ENCODE measurements around the gene CASD1. TPM values are rescaled to one million over a fixed set of nuclear protein-coding genes. Genes with fewer than 3 reads are reported as not detected.

CASD1 gene
- total and polyA plus RNA-seq, 2 experiments from 2014 or later: 15.5 to 38.1 TPM

DNA sequence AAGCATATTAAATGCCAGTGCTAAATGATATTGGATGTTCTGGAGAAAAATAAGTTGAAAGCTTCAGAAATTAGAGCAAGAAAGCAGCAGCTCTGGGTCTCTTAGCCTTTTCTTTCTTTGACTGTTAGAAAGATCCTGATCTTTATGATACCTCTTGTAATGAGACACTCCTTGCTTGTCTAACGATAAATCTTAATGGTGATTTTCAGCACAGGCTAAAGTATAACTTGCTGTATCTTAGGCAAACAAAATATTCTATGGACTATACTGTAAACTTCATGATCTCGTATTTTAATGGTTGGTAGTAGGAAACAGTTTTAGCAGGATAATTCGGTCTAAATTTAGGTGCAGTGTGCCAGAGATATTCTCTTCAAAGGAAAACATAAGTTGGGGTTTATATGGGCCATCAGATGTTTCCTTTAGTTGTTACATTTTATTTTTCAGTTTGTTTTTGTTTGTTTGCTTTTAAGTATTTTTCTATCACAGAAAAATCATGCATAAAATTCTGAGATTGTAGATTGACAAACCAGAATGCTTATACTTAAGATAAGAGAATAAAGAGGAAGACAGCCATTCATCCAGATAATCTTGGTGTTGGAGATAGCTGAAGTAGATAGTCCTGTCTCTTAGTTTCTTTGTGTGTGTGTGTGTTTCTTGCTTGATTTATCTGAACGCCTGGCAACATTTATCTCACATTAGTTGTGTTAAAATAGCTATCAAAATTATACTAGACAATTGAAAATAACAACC lies 4.7 kb downstream of the CASD1 start (continued):
- TF ChIP-seq EZH2phosphoT487 (IDR thresholded peaks at IDR 0.05; ENCODE audit: unreplicated experiment): no peak
- no peak for TF ChIP-seq POLR2AphosphoS5 (IDR thresholded peaks at IDR 0.05; ENCODE audit: low read depth)

DNA sequence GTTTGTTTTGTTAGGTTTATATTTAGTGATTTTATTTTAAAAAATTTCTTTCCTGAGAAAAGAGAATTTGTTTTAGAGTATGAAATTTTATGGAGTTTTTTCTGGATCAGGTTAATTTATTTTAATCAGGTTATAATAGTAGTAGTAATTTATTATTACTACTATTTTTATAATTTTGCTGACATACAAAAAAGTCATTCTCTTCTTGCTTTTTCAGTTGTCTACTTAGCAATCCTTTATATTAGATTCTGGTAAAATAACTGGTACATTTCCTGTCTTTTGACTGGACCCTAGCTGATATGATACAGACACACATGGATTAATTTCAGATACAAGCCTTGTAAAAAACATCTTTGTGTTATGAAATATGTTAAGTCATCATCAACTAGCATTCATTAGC lies 5.3 kb downstream of the CASD1 start:
- Histone ChIP-seq H2AFZ (no peak overlapping the region), H3K4me2 (0 out of 2 replicates have a peak overlapping the region, but pooled peaks have one; percentile 30), H4K20me1 (replicated peaks; ENCODE audit: insufficient read depth) (0 out of 2 replicates have a peak, but pooled peaks cover 3% of the 10 kb centered on the region), H3K4me1 (ENCODE audit: insufficient read depth) (peaks cover 36% of the 10 kb centered on the region), H3K36me3 (ENCODE audit: insufficient read depth) (no peaks in the 10 kb centered on the region), H3K27me3 (ENCODE audit: insufficient read depth) (no peaks in the 10 kb centered on the region), H3K9me2 (ENCODE audit: insufficient read depth) (no peaks in the 10 kb centered on the region), H3K79me2 (replicated peaks; ENCODE audit: insufficient read depth) (peaks cover 85% of the 10 kb centered on the region), H3K27ac (ENCODE audit: low read depth) (no peak overlapping the region), H3F3A (replicated peaks; ENCODE audit: low read depth) (no peaks in the 10 kb centered on the region), H3K4me3 (no peak overlapping the region)
- TF ChIP-seq, protein P1, sequence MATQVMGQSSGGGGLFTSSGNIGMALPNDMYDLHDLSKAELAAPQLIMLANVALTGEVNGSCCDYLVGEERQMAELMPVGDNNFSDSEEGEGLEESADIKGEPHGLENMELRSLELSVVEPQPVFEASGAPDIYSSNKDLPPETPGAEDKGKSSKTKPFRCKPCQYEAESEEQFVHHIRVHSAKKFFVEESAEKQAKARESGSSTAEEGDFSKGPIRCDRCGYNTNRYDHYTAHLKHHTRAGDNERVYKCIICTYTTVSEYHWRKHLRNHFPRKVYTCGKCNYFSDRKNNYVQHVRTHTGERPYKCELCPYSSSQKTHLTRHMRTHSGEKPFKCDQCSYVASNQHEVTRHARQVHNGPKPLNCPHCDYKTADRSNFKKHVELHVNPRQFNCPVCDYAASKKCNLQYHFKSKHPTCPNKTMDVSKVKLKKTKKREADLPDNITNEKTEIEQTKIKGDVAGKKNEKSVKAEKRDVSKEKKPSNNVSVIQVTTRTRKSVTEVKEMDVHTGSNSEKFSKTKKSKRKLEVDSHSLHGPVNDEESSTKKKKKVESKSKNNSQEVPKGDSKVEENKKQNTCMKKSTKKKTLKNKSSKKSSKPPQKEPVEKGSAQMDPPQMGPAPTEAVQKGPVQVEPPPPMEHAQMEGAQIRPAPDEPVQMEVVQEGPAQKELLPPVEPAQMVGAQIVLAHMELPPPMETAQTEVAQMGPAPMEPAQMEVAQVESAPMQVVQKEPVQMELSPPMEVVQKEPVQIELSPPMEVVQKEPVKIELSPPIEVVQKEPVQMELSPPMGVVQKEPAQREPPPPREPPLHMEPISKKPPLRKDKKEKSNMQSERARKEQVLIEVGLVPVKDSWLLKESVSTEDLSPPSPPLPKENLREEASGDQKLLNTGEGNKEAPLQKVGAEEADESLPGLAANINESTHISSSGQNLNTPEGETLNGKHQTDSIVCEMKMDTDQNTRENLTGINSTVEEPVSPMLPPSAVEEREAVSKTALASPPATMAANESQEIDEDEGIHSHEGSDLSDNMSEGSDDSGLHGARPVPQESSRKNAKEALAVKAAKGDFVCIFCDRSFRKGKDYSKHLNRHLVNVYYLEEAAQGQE (IDR thresholded peaks at IDR 0.05; ENCODE audit: unreplicated experiment): no peak
- TF ChIP-seq ZNF114 (CRISPR knock-in tag; IDR thresholded peaks at IDR 0.05) (no peak), ZNF331 (CRISPR knock-in tag; IDR thresholded peaks at IDR 0.05; ENCODE audit: low read depth) (no peak), EZH2phosphoT487 (IDR thresholded peaks at IDR 0.05; ENCODE audit: unreplicated experiment) (no peak), CREB1 (CRISPR knock-in tag; IDR thresholded peaks at IDR 0.05; ENCODE audit: low read depth) (no peak), EZH2 (IDR thresholded peaks at IDR 0.05; ENCODE audit: low read depth, unreplicated experiment) (no peak), POLR2AphosphoS5 (IDR thresholded peaks at IDR 0.05; ENCODE audit: low read depth) (no peak), STAT1 (IDR thresholded peaks at IDR 0.05; ENCODE audit: unreplicated experiment) (no peak)
- TF ChIP-seq, protein P2, sequence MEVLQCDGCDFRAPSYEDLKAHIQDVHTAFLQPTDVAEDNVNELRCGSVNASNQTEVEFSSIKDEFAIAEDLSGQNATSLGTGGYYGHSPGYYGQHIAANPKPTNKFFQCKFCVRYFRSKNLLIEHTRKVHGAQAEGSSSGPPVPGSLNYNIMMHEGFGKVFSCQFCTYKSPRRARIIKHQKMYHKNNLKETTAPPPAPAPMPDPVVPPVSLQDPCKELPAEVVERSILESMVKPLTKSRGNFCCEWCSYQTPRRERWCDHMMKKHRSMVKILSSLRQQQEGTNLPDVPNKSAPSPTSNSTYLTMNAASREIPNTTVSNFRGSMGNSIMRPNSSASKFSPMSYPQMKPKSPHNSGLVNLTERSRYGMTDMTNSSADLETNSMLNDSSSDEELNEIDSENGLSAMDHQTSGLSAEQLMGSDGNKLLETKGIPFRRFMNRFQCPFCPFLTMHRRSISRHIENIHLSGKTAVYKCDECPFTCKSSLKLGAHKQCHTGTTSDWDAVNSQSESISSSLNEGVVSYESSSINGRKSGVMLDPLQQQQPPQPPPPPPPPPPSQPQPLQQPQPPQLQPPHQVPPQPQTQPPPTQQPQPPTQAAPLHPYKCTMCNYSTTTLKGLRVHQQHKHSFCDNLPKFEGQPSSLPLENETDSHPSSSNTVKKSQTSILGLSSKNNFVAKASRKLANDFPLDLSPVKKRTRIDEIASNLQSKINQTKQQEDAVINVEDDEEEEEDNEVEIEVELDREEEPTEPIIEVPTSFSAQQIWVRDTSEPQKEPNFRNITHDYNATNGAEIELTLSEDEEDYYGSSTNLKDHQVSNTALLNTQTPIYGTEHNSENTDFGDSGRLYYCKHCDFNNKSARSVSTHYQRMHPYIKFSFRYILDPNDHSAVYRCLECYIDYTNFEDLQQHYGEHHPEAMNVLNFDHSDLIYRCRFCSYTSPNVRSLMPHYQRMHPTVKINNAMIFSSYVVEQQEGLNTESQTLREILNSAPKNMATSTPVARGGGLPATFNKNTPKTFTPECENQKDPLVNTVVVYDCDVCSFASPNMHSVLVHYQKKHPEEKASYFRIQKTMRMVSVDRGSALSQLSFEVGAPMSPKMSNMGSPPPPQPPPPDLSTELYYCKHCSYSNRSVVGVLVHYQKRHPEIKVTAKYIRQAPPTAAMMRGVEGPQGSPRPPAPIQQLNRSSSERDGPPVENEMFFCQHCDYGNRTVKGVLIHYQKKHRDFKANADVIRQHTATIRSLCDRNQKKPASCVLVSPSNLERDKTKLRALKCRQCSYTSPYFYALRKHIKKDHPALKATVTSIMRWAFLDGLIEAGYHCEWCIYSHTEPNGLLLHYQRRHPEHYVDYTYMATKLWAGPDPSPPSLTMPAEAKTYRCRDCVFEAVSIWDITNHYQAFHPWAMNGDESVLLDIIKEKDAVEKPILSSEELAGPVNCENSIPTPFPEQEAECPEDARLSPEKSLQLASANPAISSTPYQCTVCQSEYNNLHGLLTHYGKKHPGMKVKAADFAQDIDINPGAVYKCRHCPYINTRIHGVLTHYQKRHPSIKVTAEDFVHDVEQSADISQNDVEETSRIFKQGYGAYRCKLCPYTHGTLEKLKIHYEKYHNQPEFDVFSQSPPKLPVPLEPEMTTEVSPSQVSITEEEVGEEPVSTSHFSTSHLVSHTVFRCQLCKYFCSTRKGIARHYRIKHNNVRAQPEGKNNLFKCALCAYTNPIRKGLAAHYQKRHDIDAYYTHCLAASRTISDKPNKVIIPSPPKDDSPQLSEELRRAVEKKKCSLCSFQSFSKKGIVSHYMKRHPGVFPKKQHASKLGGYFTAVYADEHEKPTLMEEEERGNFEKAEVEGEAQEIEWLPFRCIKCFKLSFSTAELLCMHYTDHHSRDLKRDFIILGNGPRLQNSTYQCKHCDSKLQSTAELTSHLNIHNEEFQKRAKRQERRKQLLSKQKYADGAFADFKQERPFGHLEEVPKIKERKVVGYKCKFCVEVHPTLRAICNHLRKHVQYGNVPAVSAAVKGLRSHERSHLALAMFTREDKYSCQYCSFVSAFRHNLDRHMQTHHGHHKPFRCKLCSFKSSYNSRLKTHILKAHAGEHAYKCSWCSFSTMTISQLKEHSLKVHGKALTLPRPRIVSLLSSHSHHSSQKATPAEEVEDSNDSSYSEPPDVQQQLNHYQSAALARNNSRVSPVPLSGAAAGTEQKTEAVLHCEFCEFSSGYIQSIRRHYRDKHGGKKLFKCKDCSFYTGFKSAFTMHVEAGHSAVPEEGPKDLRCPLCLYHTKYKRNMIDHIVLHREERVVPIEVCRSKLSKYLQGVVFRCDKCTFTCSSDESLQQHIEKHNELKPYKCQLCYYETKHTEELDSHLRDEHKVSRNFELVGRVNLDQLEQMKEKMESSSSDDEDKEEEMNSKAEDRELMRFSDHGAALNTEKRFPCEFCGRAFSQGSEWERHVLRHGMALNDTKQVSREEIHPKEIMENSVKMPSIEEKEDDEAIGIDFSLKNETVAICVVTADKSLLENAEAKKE (CRISPR knock-in tag; IDR thresholded peaks at IDR 0.05): no peak
- TF ChIP-seq, protein P3, sequence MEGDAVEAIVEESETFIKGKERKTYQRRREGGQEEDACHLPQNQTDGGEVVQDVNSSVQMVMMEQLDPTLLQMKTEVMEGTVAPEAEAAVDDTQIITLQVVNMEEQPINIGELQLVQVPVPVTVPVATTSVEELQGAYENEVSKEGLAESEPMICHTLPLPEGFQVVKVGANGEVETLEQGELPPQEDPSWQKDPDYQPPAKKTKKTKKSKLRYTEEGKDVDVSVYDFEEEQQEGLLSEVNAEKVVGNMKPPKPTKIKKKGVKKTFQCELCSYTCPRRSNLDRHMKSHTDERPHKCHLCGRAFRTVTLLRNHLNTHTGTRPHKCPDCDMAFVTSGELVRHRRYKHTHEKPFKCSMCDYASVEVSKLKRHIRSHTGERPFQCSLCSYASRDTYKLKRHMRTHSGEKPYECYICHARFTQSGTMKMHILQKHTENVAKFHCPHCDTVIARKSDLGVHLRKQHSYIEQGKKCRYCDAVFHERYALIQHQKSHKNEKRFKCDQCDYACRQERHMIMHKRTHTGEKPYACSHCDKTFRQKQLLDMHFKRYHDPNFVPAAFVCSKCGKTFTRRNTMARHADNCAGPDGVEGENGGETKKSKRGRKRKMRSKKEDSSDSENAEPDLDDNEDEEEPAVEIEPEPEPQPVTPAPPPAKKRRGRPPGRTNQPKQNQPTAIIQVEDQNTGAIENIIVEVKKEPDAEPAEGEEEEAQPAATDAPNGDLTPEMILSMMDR (conservative IDR thresholded peaks at IDR 0.05; ENCODE audit: low read depth in 2 of 2): no peak
- DNase-seq (ENCODE audit: low spot score) (no peak), ATAC-seq (no peak)
- H3K9me3 Mint-ChIP-seq: no peaks in the 10 kb centered on the region
- peak overlapping the region; percentile 11; the same call in 1 of the 2 replicates for H3K27ac Mint-ChIP-seq
- peaks cover 55% of the 10 kb centered on the region for H3K4me1 Mint-ChIP-seq
- peaks cover 13% of the 10 kb centered on the region; the same call in 1 of the 3 replicates for H3K36me3 Mint-ChIP-seq (ENCODE audit: low read depth)
- no peak overlapping the region for H3K4me3 Mint-ChIP-seq
- no peaks in the 10 kb centered on the region for H3K27me3 Mint-ChIP-seq (ENCODE audit: insufficient read depth, low read depth, poor library complexity)
